Fibroblast of lung (primary cell): Measurements from ENCODE around the gene KIR3DL2. TPM values are rescaled to one million over a fixed set of nuclear protein-coding genes. Genes with fewer than 3 reads are reported as not detected.

Experiments used
- polyA plus RNA-seq, 2 donors: library from polyadenylated mRNA; depleted of rRNA in 1 of 2; stranded (reverse) in 1 of 2; unstranded in 1 of 2; fragments of >200 nt; gene quantifications; 2 replicates each; pipeline ENCODE4 v1.2.1, GENCODE V29; 2011 to 2012; ENCODE audit warnings: missing spikeins in 1 of 2
- total RNA-seq: library from RNA; depleted of rRNA; stranded (reverse); fragments of >200 nt; gene quantifications from 2 replicates; pipeline ENCODE4 v1.2.1, GENCODE V29; 2014

KIR3DL2 gene
- total and polyA plus RNA-seq, 2 donors (not counting 1 experiment from before 2014, with no cell fraction given): not detected

Other genes with a start within 250 kb of the KIR3DL2 start
- not detected in 2 replicates for gene LILRB1, start 220.0 kb upstream of the KIR3DL2 start, total RNA-seq
- not detected in 2 replicates for gene LILRB1, start 220.0 kb upstream of the KIR3DL2 start, polyA plus RNA-seq
- gene LILRB4, start 187.5 kb upstream of the KIR3DL2 start, total RNA-seq: not detected in 2 replicates
- not detected in 2 replicates for gene LILRB4, start 187.5 kb upstream of the KIR3DL2 start, polyA plus RNA-seq
- not detected in 2 replicates for gene KIR3DL3, start 126.0 kb upstream of the KIR3DL2 start, total RNA-seq
- gene KIR3DL3, start 126.0 kb upstream of the KIR3DL2 start, polyA plus RNA-seq: not detected in 2 replicates
- gene KIR2DL3, start 111.9 kb upstream of the KIR3DL2 start, total RNA-seq: not detected in 2 replicates
- gene KIR2DL3, start 111.9 kb upstream of the KIR3DL2 start, polyA plus RNA-seq: not detected in 2 replicates
- gene KIR2DL1, start 80.7 kb upstream of the KIR3DL2 start, total RNA-seq: not detected in 2 replicates
- not detected in 2 replicates for gene KIR2DL1, start 80.7 kb upstream of the KIR3DL2 start, polyA plus RNA-seq
- gene KIR2DL4, start 46.8 kb upstream of the KIR3DL2 start, total RNA-seq: not detected in 2 replicates
- gene KIR2DL4, start 46.8 kb upstream of the KIR3DL2 start, polyA plus RNA-seq: not detected in 2 replicates
- gene KIR3DL1, start 34.0 kb upstream of the KIR3DL2 start, total RNA-seq: not detected in 2 replicates
- gene KIR3DL1, start 34.0 kb upstream of the KIR3DL2 start, polyA plus RNA-seq: not detected in 2 replicates
- gene KIR2DS4, start 17.8 kb upstream of the KIR3DL2 start, total RNA-seq: not detected in 2 replicates
- not detected in 2 replicates for gene KIR2DS4, start 17.8 kb upstream of the KIR3DL2 start, polyA plus RNA-seq
- not detected in 2 replicates for gene FCAR, start 23.8 kb downstream of the KIR3DL2 start, total RNA-seq
- not detected in 2 replicates for gene FCAR, start 23.8 kb downstream of the KIR3DL2 start, polyA plus RNA-seq
- not detected in 2 replicates for gene NCR1, start 55.7 kb downstream of the KIR3DL2 start, total RNA-seq
- gene NCR1, start 55.7 kb downstream of the KIR3DL2 start, polyA plus RNA-seq: not detected in 2 replicates
- not detected in 2 replicates for gene NLRP7, start 97.1 kb downstream of the KIR3DL2 start, total RNA-seq
- not detected in 2 replicates for gene NLRP7, start 97.1 kb downstream of the KIR3DL2 start, polyA plus RNA-seq
- gene NLRP2, start 115.9 kb downstream of the KIR3DL2 start, total RNA-seq: under 0.01 and 0.17 TPM in 2 replicates
- 0.05 and 0.37 TPM in 2 replicates for gene NLRP2, start 115.9 kb downstream of the KIR3DL2 start, polyA plus RNA-seq
- gene GP6, start 187.8 kb downstream of the KIR3DL2 start, total RNA-seq: not detected in 2 replicates
- gene GP6, start 187.8 kb downstream of the KIR3DL2 start, polyA plus RNA-seq: 0.03 TPM in 1 of 2 replicates, not detected in the other
- 6.9 and 8.5 TPM in 2 replicates for gene RDH13, start 212.7 kb downstream of the KIR3DL2 start, total RNA-seq
- gene RDH13, start 212.7 kb downstream of the KIR3DL2 start, polyA plus RNA-seq: 2.7 and 5.6 TPM in 2 replicates
- gene EPS8L1, start 225.4 kb downstream of the KIR3DL2 start, total RNA-seq: 0.17 and 0.51 TPM in 2 replicates
- gene EPS8L1, start 225.4 kb downstream of the KIR3DL2 start, polyA plus RNA-seq: 1.9 and 2.2 TPM in 2 replicates